Fibroblast of skin of left quadriceps (primary cell): ENCODE data around the gene TRERF1.
"Not testable (repeated sequence)": the region's sequence is repeated elsewhere in the genome, so short reads cannot be mapped to it uniquely, and the experiment has no call there.

Experiments
- DNase-seq, 2 experiments: peaks; one replicate each; pipeline ENCODE4 v3.0.0-alpha.2; 2013; ENCODE audit warnings: low read depth in 2 of 2

Gene TRERF1

GRCh38 chr6:42221546-42221945, 230.2 kb downstream of the TRERF1 start:
- no peak for DNase-seq

GRCh38 chr6:42220807-42221206, 230.9 kb downstream of the TRERF1 start:
- DNase-seq, result no peak

GRCh38 chr6:42217519-42218367, 234.0 kb downstream of the TRERF1 start, which contains the start of gene MRPS10:
TSS of gene MRPS10 (minus strand) at chr6:42217861. CDS start at chr6:42217849, 12 bp downstream.
- DNase-seq, result peak; percentile 87

- no peak for DNase-seq
Measured at GRCh38 chr6:42217157-42217518, 234.6 kb downstream of the TRERF1 start.

- not testable (repeated sequence) for DNase-seq
Measured at GRCh38 chr6:42216495-42216894, 235.2 kb downstream of the TRERF1 start.

- no peak for DNase-seq
Measured at GRCh38 chr6:42212442-42212841, 239.3 kb downstream of the TRERF1 start.

- no peak for DNase-seq
Measured at GRCh38 chr6:42211726-42212125, 240.0 kb downstream of the TRERF1 start.

GRCh38 chr6:42210551-42210950, 241.2 kb downstream of the TRERF1 start:
- no peak for DNase-seq

- DNase-seq, result not testable (repeated sequence)
Measured at GRCh38 chr6:42207559-42207958, 244.2 kb downstream of the TRERF1 start.

GRCh38 chr6:42204768-42205282, 246.9 kb downstream of the TRERF1 start:
- no peak for DNase-seq

GRCh38 chr6:42203183-42203582, 248.5 kb downstream of the TRERF1 start:
- DNase-seq, result no peak

- not testable (repeated sequence) for DNase-seq
Measured at GRCh38 chr6:42202131-42202915, 249.4 kb downstream of the TRERF1 start.

GRCh38 chr6:42201382-42201781, 250.3 kb downstream of the TRERF1 start:
- no peak for DNase-seq

GRCh38 chr6:42200035-42200434, 251.7 kb downstream of the TRERF1 start:
- DNase-seq, result peak; percentile 80 to 82

- no peak for DNase-seq
Measured at GRCh38 chr6:42199106-42199981, 252.4 kb downstream of the TRERF1 start.

- DNase-seq, result no peak
Measured at GRCh38 chr6:42197555-42198362, 254.0 kb downstream of the TRERF1 start.

GRCh38 chr6:42195415-42195814, 256.3 kb downstream of the TRERF1 start:
- no peak for DNase-seq

- no peak for DNase-seq
Measured at GRCh38 chr6:42194056-42194455, 257.7 kb downstream of the TRERF1 start.

GRCh38 chr6:42193491-42193894, 258.2 kb downstream of the TRERF1 start:
- no peak for DNase-seq

GRCh38 chr6:42192385-42192784, 259.3 kb downstream of the TRERF1 start:
- not testable (repeated sequence) for DNase-seq
